SK-N-MC (cell line): Measurements from ENCODE around the gene B3GNT2.

Source experiments
- EZH2 ChIP-seq: fragments of 200-600 bp; sonication (generic); IDR thresholded peaks from one replicate; pipeline ENCODE4 v1.6.1; 2017; ENCODE audit warnings: antibody characterized with exemption
- FOXP2 ChIP-seq: optimal IDR thresholded peaks from 2 replicates; pipeline ENCODE3; 2011; ENCODE audit warnings: mild to moderate bottlenecking, moderate library complexity; ENCODE audit not compliant: insufficient read depth; ENCODE audit errors: extremely low read length, control extremely low read depth
- POLR2AphosphoS5 ChIP-seq: IDR thresholded peaks from 2 replicates; pipeline ENCODE4 v1.6.1; 2012; ENCODE audit warnings: mild to moderate bottlenecking, low read depth, low read length, borderline replicate concordance

DNA sequence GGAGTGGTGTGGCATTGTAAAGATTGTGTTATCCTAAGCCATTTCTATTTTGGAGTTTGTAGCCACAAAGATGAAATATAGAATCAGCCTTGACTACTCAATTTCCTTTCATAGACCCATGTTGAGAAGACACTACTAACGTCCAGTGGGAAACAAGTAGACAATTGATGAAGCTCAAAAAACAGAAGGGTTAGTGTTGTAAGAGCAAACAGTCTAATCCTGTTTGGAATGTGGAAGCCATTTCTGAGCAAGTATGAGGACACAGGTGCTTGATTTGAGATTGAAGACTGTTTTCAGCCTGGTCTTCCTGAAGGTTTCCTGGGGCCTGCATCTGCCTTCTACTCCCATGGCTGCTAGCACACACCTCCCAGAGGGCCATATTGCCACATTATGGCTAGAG lies 29.1 kb downstream of the B3GNT2 start:
- no peak for TF ChIP-seq POLR2AphosphoS5
- no peak for TF ChIP-seq EZH2
- TF ChIP-seq FOXP2, result no peak
